GM12878 (cell line): Measurements from ENCODE around the gene DPEP1. TPM values are rescaled to one million over a fixed set of nuclear protein-coding genes. Genes with fewer than 3 reads are reported as not detected.

Experiments used
- ATAC-seq: fragments of 200-7000 bp; cut with Tn5 transposase; 3 replicates; pipeline ENCODE4 v1.9.1; 2020; ENCODE audit warnings: mild to moderate bottlenecking, moderate library complexity
- BruUV-seq: library from RNA; stranded (reverse); fragments of 400-500 nt; replicated peaks from 2 replicates; lab custom pipeline; 2021; lab: Mats Ljungman, UMichigan
- CTCF ChIA-PET: fragments of 300-600 bp; sonication (Branson Sonifier 250); formaldehyde crosslinking; extraction: SDS; loops from one replicate; lab custom pipeline; 2021; ENCODE audit warnings: inconsistent platforms; lab: Yijun Ruan, JAX
- POLR2A ChIA-PET: fragments of 350-600 bp; formaldehyde crosslinking; extraction: SDS; loops from one replicate; lab custom pipeline; 2021; ENCODE audit warnings: inconsistent platforms; lab: Charles Lee
- RAD21 ChIA-PET: fragments of 300-600 bp; sonication (Branson Sonifier 250); formaldehyde crosslinking; loops from one replicate; lab custom pipeline; 2023; ENCODE audit warnings: antibody characterized with exemption; ENCODE audit not compliant: unreplicated experiment; lab: Charles Lee
- SMC1A ChIA-PET: fragments of 300-600 bp; sonication (Branson Sonifier 250); formaldehyde crosslinking; loops from one replicate; lab custom pipeline; 2023; ENCODE audit not compliant: unreplicated experiment, uncharacterized antibody; lab: Charles Lee
- DNase-seq: peaks from one replicate; pipeline ENCODE4 v3.0.0-alpha.2; 2011; ENCODE audit warnings: low read depth, low spot score
- FAIRE-seq: peaks from 3 replicates; lab custom pipeline; 2011; peaks lifted over from hg19 to GRCh38; lab: Jason Lieb, UNC
- H2AFZ ChIP-seq: 2 replicates; pipeline ENCODE4 v1.6.0; 2011; ENCODE audit warnings: low read depth, low read length, control low read depth; ENCODE audit not compliant: control insufficient read depth
- H3K27ac ChIP-seq: 2 replicates; pipeline ENCODE4 v1.5.1; 2011; ENCODE audit warnings: control low read depth; ENCODE audit not compliant: control insufficient read depth, insufficient read depth
- H3K27me3 ChIP-seq, 2 experiments: replicated peaks in 1 of 2; 2 replicates each; pipeline versions ENCODE4 v1.6.0 to v1.6.1; 2011; ENCODE audit warnings: low read length in 1 of 2; ENCODE audit not compliant: control insufficient read depth in 2 of 2, insufficient read depth in 2 of 2
- H3K36me3 ChIP-seq, 2 experiments: 2 replicates each; pipeline ENCODE4 v1.5.1; 2011; ENCODE audit warnings: low read length in 1 of 2; ENCODE audit not compliant: control insufficient read depth in 2 of 2, insufficient read depth in 2 of 2
- H3K4me1 ChIP-seq: 2 replicates; pipeline ENCODE4 v1.6.1; 2011; ENCODE audit warnings: mild to moderate bottlenecking, low read length, moderate library complexity, mixed read lengths; ENCODE audit not compliant: control insufficient read depth, insufficient read depth
- H3K4me2 ChIP-seq: 2 replicates; pipeline ENCODE4 v1.6.0; 2011; ENCODE audit warnings: control low read depth; ENCODE audit not compliant: control insufficient read depth, insufficient read depth
- H3K4me3 ChIP-seq: fragments of 200-600 bp; sonication (generic); 2 replicates; pipeline ENCODE4 v1.5.1; 2016
- H3K79me2 ChIP-seq: 2 replicates; pipeline ENCODE4 v1.6.0; 2011; ENCODE audit warnings: low read length; ENCODE audit not compliant: control insufficient read depth, insufficient read depth
- H3K9ac ChIP-seq: 2 replicates; pipeline ENCODE4 v1.8.0; 2011; ENCODE audit warnings: low read length, control low read depth, mixed read lengths; ENCODE audit not compliant: control insufficient read depth, insufficient read depth
- H3K9me3 ChIP-seq: replicated peaks from 3 replicates; pipeline ENCODE4 v1.5.1; 2011; ENCODE audit warnings: mild to moderate bottlenecking, low read length; ENCODE audit not compliant: control insufficient read depth, insufficient read depth
- H4K20me1 ChIP-seq: 2 replicates; pipeline ENCODE4 v1.6.0; 2011; ENCODE audit not compliant: control insufficient read depth, insufficient read depth
- CEBPB ChIP-seq, 2 experiments: fragments of 150-350 bp in 1 of 2; IDR thresholded peaks; 2 replicates each; pipeline ENCODE4 v1.6.1; 2012 to 2014; ENCODE audit warnings: low read depth in 2 of 2, low read length in 2 of 2, borderline replicate concordance in 1 of 2, inconsistent platforms in 1 of 2
- CREB1 ChIP-seq: IDR thresholded peaks from 2 replicates; pipeline ENCODE4 v1.6.1; 2012; ENCODE audit warnings: low read depth, mild to moderate bottlenecking, inconsistent platforms
- CREM ChIP-seq: IDR thresholded peaks from 2 replicates; pipeline ENCODE4 v1.6.1; 2014; ENCODE audit warnings: antibody characterized with exemption, low read depth
- E2F8 ChIP-seq: fragments of 450-650 bp; IDR thresholded peaks from 2 replicates; pipeline ENCODE4 v1.6.1; 2018; ENCODE audit warnings: mild to moderate bottlenecking, low read depth, moderate library complexity; ENCODE audit not compliant: partially characterized antibody
- JUND ChIP-seq: IDR thresholded peaks from 2 replicates; pipeline ENCODE4 v1.6.1; 2012; ENCODE audit warnings: low read depth, mild to moderate bottlenecking, low read length, improper control_type of control experiment, moderate library complexity
- KLF5 ChIP-seq: fragments of 450-650 bp; IDR thresholded peaks from 2 replicates; pipeline ENCODE4 v1.6.1; 2014; ENCODE audit warnings: mild to moderate bottlenecking; ENCODE audit not compliant: partially characterized antibody
- NFYB ChIP-seq: IDR thresholded peaks from 2 replicates; pipeline ENCODE4 v1.6.1; 2011; ENCODE audit warnings: low read depth, mild to moderate bottlenecking, low read length, improper control_type of control experiment, moderate library complexity; ENCODE audit not compliant: insufficient read depth
- NR2F1 ChIP-seq: fragments of 450-650 bp; conservative IDR thresholded peaks from 2 replicates; pipeline ENCODE4 v1.6.1; 2017; ENCODE audit warnings: mild to moderate bottlenecking
- PBX3 ChIP-seq: IDR thresholded peaks from 2 replicates; pipeline ENCODE4 v1.6.1; 2011; ENCODE audit warnings: mild to moderate bottlenecking, low read depth, low read length, moderate library complexity; ENCODE audit not compliant: insufficient replicate concordance
- RELB ChIP-seq: fragments of 450-650 bp; IDR thresholded peaks from 2 replicates; pipeline ENCODE4 v1.6.1; 2017; ENCODE audit warnings: low read depth, mild to moderate bottlenecking, moderate library complexity
- STAT3 ChIP-seq: IDR thresholded peaks from 2 replicates; pipeline ENCODE4 v1.6.1; 2011; ENCODE audit warnings: low read depth, low read length, improper control_type of control experiment
- WGBS: methylation state at CpG from one replicate; pipeline ENCODE4 v1.1.6; 2016; ENCODE audit warnings: low lambda C conversion rate; ENCODE audit not compliant: insufficient replicate concordance, insufficient coverage; ENCODE audit errors: missing lambda C conversion rate; 5-methylcytosine and 5-hydroxymethylcytosine counted together
- in situ Hi-C: fragments of 300-500 bp; cut with MboI; formaldehyde crosslinking; loops from 9 replicates; pipeline ENCODE4 v1.14.3; 2018; ENCODE audit warnings: mixed read lengths
- intact Hi-C: fragments of 100-400 bp; cut with micrococcal nuclease; formaldehyde crosslinking; loops from one replicate; pipeline ENCODE4 v1.14.2; 2022; ENCODE audit not compliant: unreplicated experiment
- polyA plus RNA-seq, 11 experiments: library from polyadenylated mRNA; depleted of rRNA in 4 of 11; unstranded in 6 of 11; stranded (reverse) in 5 of 11; fragments of >200 nt; fragmentation: Nextera tagmentation in 4 of 11; fragmentation: Illumina TruSeq in 1 of 11; extraction: Ambion mirVana in 4 of 11; extraction: Trizol in 1 of 11; gene quantifications; 1 replicate in 1 of 11; 2 replicates in 10 of 11; pipeline versions ENCODE4 v1.2.1 to v1.2.3, GENCODE V29; 2011 to 2016; ENCODE audit warnings: inconsistent platforms in 2 of 11, missing spikeins in 2 of 11, low read depth in 1 of 11
- total RNA-seq, 4 experiments: library from RNA; depleted of rRNA in 3 of 4; stranded (reverse); fragments of >200 nt in 3 of 4; fragmentation: Illumina TruSeq in 1 of 4; extraction: Trizol in 1 of 4; gene quantifications; 2 replicates each; pipeline versions ENCODE4 v1.2.1 to v1.2.3, GENCODE V29; 2013 to 2021

The DPEP1 gene
- total and polyA plus RNA-seq, 10 of the 15 experiments (the other 5 are each of a cell fraction or from before 2014, with no cell fraction given), result not detected

GRCh38 chr16:89604764-89605163 lies 8.7 kb upstream of the DPEP1 start:
- no peak overlapping the region for H3K9ac ChIP-seq
- BruUV-seq, result no TSS peak
- H3K79me2 ChIP-seq, result no peaks in the 10 kb centered on the region
- ChIA-PET RAD21 (no interaction called here), CTCF (no interaction called here), SMC1A (no interaction called here), POLR2A (no interaction called here)
- ATAC-seq (no peak), DNase-seq (no peak), FAIRE-seq (no peak)
- no peak overlapping the region for H3K27ac ChIP-seq
- TF ChIP-seq NFYB, result no peak
- no peak for TF ChIP-seq PBX3
- no peaks in the 10 kb centered on the region for H3K9me3 ChIP-seq
- no peak overlapping the region for H2AFZ ChIP-seq
- in situ Hi-C loops (no loop called here), intact Hi-C loops (no loop called here)
- H3K4me2 ChIP-seq, result no peak overlapping the region
- no peaks in the 10 kb centered on the region for H4K20me1 ChIP-seq
- H3K36me3 ChIP-seq, result no peaks in the 10 kb centered on the region
- H3K4me1 ChIP-seq, result no peaks in the 10 kb centered on the region
- 56% methylated on average over 16 of the region's 16 CpGs for WGBS
- no peak overlapping the region for H3K4me3 ChIP-seq
- no peaks in the 10 kb centered on the region for H3K27me3 ChIP-seq

GRCh38 chr16:89605186-89605970 lies 8.1 kb upstream of the DPEP1 start:
- H3K27ac ChIP-seq, result no peak overlapping the region
- H2AFZ ChIP-seq, result no peak overlapping the region
- BruUV-seq, result no TSS peak
- ATAC-seq (no peak), DNase-seq (no peak), FAIRE-seq (no peak)
- RAD21 ChIA-PET, result no interaction called here
- H3K9ac ChIP-seq, result no peak overlapping the region
- POLR2A ChIA-PET, result no interaction called here
- TF ChIP-seq KLF5, result no peak
- TF ChIP-seq CEBPB (IDR thresholded peaks at IDR 0.05; ENCODE audit: borderline replicate concordance in 1 of 2, low read depth in 2 of 2, low read length in 2 of 2), result no peak
- no peak for TF ChIP-seq CREM
- TF ChIP-seq NR2F1, result no peak
- no peak for TF ChIP-seq CREB1
- no peak for TF ChIP-seq JUND
- TF ChIP-seq STAT3, result no peak
- no peak for TF ChIP-seq RELB
- TF ChIP-seq E2F8, result no peak
- H3K4me3 ChIP-seq, result no peak overlapping the region
- CTCF ChIA-PET, result no interaction called here
- no peaks in the 10 kb centered on the region for H3K36me3 ChIP-seq
- 65% methylated on average over 32 of the region's 34 CpGs for WGBS
- H4K20me1 ChIP-seq, result no peaks in the 10 kb centered on the region
- no peaks in the 10 kb centered on the region for H3K27me3 ChIP-seq
- in situ Hi-C loops, result no loop called here
- H3K79me2 ChIP-seq, result no peaks in the 10 kb centered on the region
- intact Hi-C loops, result no loop called here
- H3K4me2 ChIP-seq, result no peak overlapping the region
- no peaks in the 10 kb centered on the region for H3K9me3 ChIP-seq
- H3K4me1 ChIP-seq, result no peaks in the 10 kb centered on the region
- SMC1A ChIA-PET, result no interaction called here
